H1 (cell line): ENCODE data around the gene TPD52L2. TPM values are rescaled to one million over a fixed set of nuclear protein-coding genes. Genes with fewer than 3 reads are reported as not detected.

Experiments
- CBX5 ChIP-seq: fragments of 300-800, 300-1000 bp; sonication (generic); IDR thresholded peaks from 2 replicates; pipeline ENCODE4 v1.7.1; 2016; ENCODE audit warnings: antibody characterized with exemption, low read length, low read depth
- FOSL1 ChIP-seq: IDR thresholded peaks from 2 replicates; pipeline ENCODE4 v1.6.1; 2011; ENCODE audit warnings: mild to moderate bottlenecking, low read depth, low read length, moderate library complexity; ENCODE audit not compliant: insufficient read depth
- KDM5A ChIP-seq: fragments of 200-600 bp; IDR thresholded peaks from 2 replicates; pipeline ENCODE4 v1.7.1; 2012; ENCODE audit warnings: mild to moderate bottlenecking, low read length, inconsistent platforms, mixed read lengths
- NRF1 ChIP-seq: IDR thresholded peaks from 2 replicates; pipeline ENCODE4 v1.6.1; 2011; ENCODE audit warnings: mild to moderate bottlenecking, low read depth, low read length, improper control_type of control experiment
- SIRT6 ChIP-seq: IDR thresholded peaks from one replicate; pipeline ENCODE4 v1.7.1; 2012; ENCODE audit warnings: low read length, inconsistent platforms
- TEAD4 ChIP-seq: IDR thresholded peaks from 2 replicates; pipeline ENCODE4 v1.6.1; 2012; ENCODE audit warnings: low read depth, low read length, inconsistent platforms, mixed read lengths
- polyA plus RNA-seq, 7 experiments: library from polyadenylated mRNA; depleted of rRNA in 3 of 7; stranded (reverse) in 5 of 7; unstranded in 2 of 7; fragments of >200 nt in 5 of 7; fragments of 200-250 nt in 2 of 7; gene quantifications; 1 replicate in 5 of 7; 2 replicates in 1 of 7; 4 replicates in 1 of 7; pipeline versions ENCODE4 v1.2.1 to v1.2.3, GENCODE V29; 2011 to 2013; ENCODE audit warnings: missing spikeins in 2 of 7, mixed read lengths in 2 of 7
- total RNA-seq: library from RNA; stranded (reverse); fragmentation: NEBNext Ultra II Directional; extraction: Animal tissue kit (Norgen Biotek cat#: 25700); gene quantifications from 2 replicates; pipeline ENCODE4 v1.2.1, GENCODE V29; 2021
- TF ChIP-seq, protein P1 (sequence below): IDR thresholded peaks from 2 replicates; pipeline ENCODE4 v1.6.1; 2012; ENCODE audit warnings: low read length, inconsistent platforms

TPD52L2 gene
- total and polyA plus RNA-seq, 2 of the 8 experiments (the other 6 are each of a cell fraction or from before 2014, with no cell fraction given), result 77.1 to 80.2 TPM

GRCh38 chr20:63844511-63844991, 20.5 kb upstream of the TPD52L2 start (continued):
- TF ChIP-seq, protein P1, sequence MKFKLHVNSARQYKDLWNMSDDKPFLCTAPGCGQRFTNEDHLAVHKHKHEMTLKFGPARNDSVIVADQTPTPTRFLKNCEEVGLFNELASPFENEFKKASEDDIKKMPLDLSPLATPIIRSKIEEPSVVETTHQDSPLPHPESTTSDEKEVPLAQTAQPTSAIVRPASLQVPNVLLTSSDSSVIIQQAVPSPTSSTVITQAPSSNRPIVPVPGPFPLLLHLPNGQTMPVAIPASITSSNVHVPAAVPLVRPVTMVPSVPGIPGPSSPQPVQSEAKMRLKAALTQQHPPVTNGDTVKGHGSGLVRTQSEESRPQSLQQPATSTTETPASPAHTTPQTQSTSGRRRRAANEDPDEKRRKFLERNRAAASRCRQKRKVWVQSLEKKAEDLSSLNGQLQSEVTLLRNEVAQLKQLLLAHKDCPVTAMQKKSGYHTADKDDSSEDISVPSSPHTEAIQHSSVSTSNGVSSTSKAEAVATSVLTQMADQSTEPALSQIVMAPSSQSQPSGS, result no peak
- TF ChIP-seq TEAD4, result no peak
- no peak for TF ChIP-seq NRF1
- TF ChIP-seq KDM5A, result no peak
- TF ChIP-seq SIRT6, result no peak
- TF ChIP-seq CBX5, result no peak
- TF ChIP-seq FOSL1, result no peak
